A549 (cell line): Measurements from ENCODE around the gene TRMT61B. TPM values are rescaled to one million over a fixed set of nuclear protein-coding genes. Genes with fewer than 3 reads are reported as not detected.

ENCODE experiments used
- ATAC-seq, 2 experiments: fragments of 200-7000 bp in 1 of 2; fragments of >200 bp in 1 of 2; cut with Nextera tagmentation in 1 of 2; cut with Tn5 transposase in 1 of 2; 3 replicates each; pipeline versions ENCODE4 v1.8.0 to v1.9.1; 2018 to 2020; ENCODE audit warnings: mild to moderate bottlenecking in 1 of 2, moderate library complexity in 1 of 2
- CTCF ChIA-PET: fragments of 300-600 bp; sonication (Branson Sonifier 250); formaldehyde crosslinking; extraction: SDS; loops from one replicate; lab custom pipeline; 2021; ENCODE audit warnings: antibody characterized with exemption, inconsistent platforms; lab: Yijun Ruan, JAX
- POLR2A ChIA-PET: fragments of 350-600 bp; formaldehyde crosslinking; extraction: SDS; loops from one replicate; lab custom pipeline; 2021; ENCODE audit warnings: antibody characterized with exemption, inconsistent platforms; lab: Yijun Ruan, JAX
- DNase-seq, 2 experiments: peaks; one replicate each; pipeline versions ENCODE4 v3.0.0 to v3.0.0-alpha.2; 2011 to 2016; ENCODE audit warnings: low read depth in 1 of 2, low spot score in 1 of 2
- FAIRE-seq: peaks from 2 replicates; lab custom pipeline; 2011; peaks lifted over from hg19 to GRCh38; lab: Jason Lieb, UNC
- H3K27ac ChIP-seq, 2 experiments: fragments of >200 bp; sonication (Bioruptor Twin); formaldehyde crosslinking; 3 replicates each; pipeline ENCODE4 v1.5.1; 2016 to 2017
- H3K4me1 ChIP-seq: fragments of >200 bp; sonication (Bioruptor Twin); formaldehyde crosslinking; 3 replicates; pipeline ENCODE4 v1.6.1; 2016
- H3K4me2 ChIP-seq: fragments of >200 bp; sonication (Bioruptor Twin); formaldehyde crosslinking; 3 replicates; pipeline ENCODE4 v1.6.1; 2016
- H3K4me3 ChIP-seq: fragments of >200 bp; sonication (Bioruptor Twin); formaldehyde crosslinking; 3 replicates; pipeline ENCODE4 v1.5.1; 2016
- H3K9me3 ChIP-seq: fragments of >200 bp; sonication (Bioruptor Twin); formaldehyde crosslinking; 3 replicates; pipeline ENCODE4 v1.6.1; 2016
- BHLHE40 ChIP-seq: IDR thresholded peaks from 2 replicates; pipeline ENCODE4 v1.6.1; 2012; ENCODE audit warnings: low read depth, low read length, inconsistent platforms
- CBX8 ChIP-seq: fragments of 200-600 bp; sonication (generic); IDR thresholded peaks from 2 replicates; pipeline ENCODE4 v1.6.1; 2016
- EHF ChIP-seq: fragments of 250-450 bp; sonication (Bioruptor Pico); IDR thresholded peaks from 2 replicates; pipeline ENCODE4 v1.5.0; 2020; ENCODE audit warnings: mild to moderate bottlenecking
- ELK1 ChIP-seq: fragments of 150-350 bp; IDR thresholded peaks from 2 replicates; pipeline ENCODE4 v1.6.1; 2014; ENCODE audit warnings: low read depth, mild to moderate bottlenecking, low read length
- EP300 ChIP-seq, 2 experiments: fragments of >200 bp; sonication (Bioruptor Twin); formaldehyde crosslinking; IDR thresholded peaks; 2 replicates in 1 of 2; 3 replicates in 1 of 2; pipeline ENCODE4 v1.6.1; 2016 to 2017
- ESRRA ChIP-seq: fragments of 150-350 bp; IDR thresholded peaks from 2 replicates; pipeline ENCODE4 v1.6.1; 2014; ENCODE audit warnings: mild to moderate bottlenecking, low read length, borderline replicate concordance
- HDAC2 ChIP-seq: fragments of 200-600 bp; sonication (generic); IDR thresholded peaks from 2 replicates; pipeline ENCODE4 v1.6.1; 2016
- HES2 ChIP-seq: fragments of >200 bp; sonication (Bioruptor Twin); formaldehyde crosslinking; IDR thresholded peaks from 2 replicates; pipeline ENCODE4 v1.6.1; 2016
- HEYL ChIP-seq: fragments of 250-450 bp; sonication (Bioruptor Pico); IDR thresholded peaks from 2 replicates; pipeline ENCODE4 v1.8.0; 2021; ENCODE audit warnings: mild to moderate bottlenecking, moderate library complexity
- HOXB13 ChIP-seq: fragments of 250-450 bp; sonication (Bioruptor Pico); IDR thresholded peaks from 2 replicates; pipeline ENCODE4 v1.5.0; 2020; ENCODE audit warnings: low read depth, mild to moderate bottlenecking, moderate library complexity
- JUNB ChIP-seq: fragments of >200 bp; sonication (Bioruptor Twin); formaldehyde crosslinking; IDR thresholded peaks from 2 replicates; pipeline ENCODE4 v1.6.1; 2016
- KDM1A ChIP-seq: fragments of 200-600 bp; sonication (generic); IDR thresholded peaks from 2 replicates; pipeline ENCODE4 v1.6.1; 2016; ENCODE audit warnings: low read depth, mild to moderate bottlenecking
- KDM5A ChIP-seq: fragments of 200-600 bp; sonication (generic); IDR thresholded peaks from 2 replicates; pipeline ENCODE4 v1.6.1; 2016; ENCODE audit warnings: antibody characterized with exemption, mild to moderate bottlenecking
- MAFK ChIP-seq: fragments of 450-650 bp; IDR thresholded peaks from 2 replicates; pipeline ENCODE4 v1.6.1; 2014; ENCODE audit not compliant: partially characterized antibody
- MAZ ChIP-seq: fragments of 150-350 bp; IDR thresholded peaks from 2 replicates; pipeline ENCODE4 v1.6.1; 2014; ENCODE audit warnings: antibody characterized with exemption, low read depth, low read length, borderline replicate concordance
- MYC ChIP-seq: IDR thresholded peaks from 2 replicates; pipeline ENCODE4 v1.6.1; 2012; ENCODE audit warnings: mild to moderate bottlenecking, inconsistent platforms, low read length, improper control_type of control experiment, borderline replicate concordance
- NFE2L2 ChIP-seq: fragments of 150-350 bp; conservative IDR thresholded peaks from 2 replicates; pipeline ENCODE4 v1.6.1; 2014; ENCODE audit warnings: low read length
- NPAS2 ChIP-seq: fragments of 250-450 bp; sonication (Bioruptor Pico); IDR thresholded peaks from 2 replicates; pipeline ENCODE4 v1.8.0; 2022; ENCODE audit warnings: mild to moderate bottlenecking, moderate library complexity, borderline replicate concordance
- POLR2A ChIP-seq: IDR thresholded peaks from 2 replicates; pipeline ENCODE4 v1.6.1; 2012; ENCODE audit warnings: mild to moderate bottlenecking, low read length
- POLR2AphosphoS2 ChIP-seq: conservative IDR thresholded peaks from 2 replicates; pipeline ENCODE4 v1.6.1; 2012; ENCODE audit warnings: low read length, improper control_type of control experiment, inconsistent platforms
- RAD21 ChIP-seq, 2 experiments: fragments of >200 bp in 1 of 2; sonication (Bioruptor Twin) in 1 of 2; formaldehyde crosslinking in 1 of 2; IDR thresholded peaks in 1 of 2; conservative IDR thresholded peaks in 1 of 2; 2 replicates in 1 of 2; 3 replicates in 1 of 2; pipeline ENCODE4 v1.6.1; 2012 to 2018; ENCODE audit warnings: inconsistent platforms in 1 of 2
- RCOR1 ChIP-seq: fragments of 150-350 bp; IDR thresholded peaks from 2 replicates; pipeline ENCODE4 v1.6.1; 2014; ENCODE audit warnings: antibody characterized with exemption, low read length, low read depth
- REST ChIP-seq: fragments of 200-600 bp; sonication (generic); IDR thresholded peaks from 2 replicates; pipeline ENCODE4 v1.6.1; 2016; ENCODE audit warnings: antibody characterized with exemption, mild to moderate bottlenecking, moderate library complexity
- RFX5 ChIP-seq: fragments of 450-650 bp; IDR thresholded peaks from 2 replicates; pipeline ENCODE4 v1.7.1; 2014; ENCODE audit warnings: antibody characterized with exemption, mild to moderate bottlenecking, moderate library complexity
- TFCP2L1 ChIP-seq: fragments of 250-450 bp; sonication (Bioruptor Pico); IDR thresholded peaks from 2 replicates; pipeline ENCODE4 v1.5.0; 2021; ENCODE audit warnings: mild to moderate bottlenecking
- ZC3H11A ChIP-seq: fragments of 450-650 bp; IDR thresholded peaks from 2 replicates; pipeline ENCODE4 v1.6.1; 2014; ENCODE audit warnings: antibody characterized with exemption, mild to moderate bottlenecking
- ZFP36 ChIP-seq: fragments of 450-650 bp; IDR thresholded peaks from 2 replicates; pipeline ENCODE4 v1.6.1; 2014; ENCODE audit warnings: borderline replicate concordance; ENCODE audit not compliant: partially characterized antibody
- ZSCAN20 ChIP-seq: fragments of 250-450 bp; sonication (Bioruptor Pico); IDR thresholded peaks from 2 replicates; pipeline ENCODE4 v1.8.0; 2022; ENCODE audit warnings: mild to moderate bottlenecking, moderate library complexity
- WGBS: methylation state at CpG from one replicate; pipeline ENCODE4 v1.1.6; 2017; ENCODE audit errors: missing lambda C conversion rate; 5-methylcytosine and 5-hydroxymethylcytosine counted together
- polyA plus RNA-seq, 4 experiments: library from polyadenylated mRNA; depleted of rRNA in 3 of 4; stranded (reverse); fragments of >200 nt; fragmentation: RNase III in 1 of 4; extraction: RNeasy Plus Mini Kit Qiagen cat#74134 plus additional on column Dnase treatment in 1 of 4; gene quantifications; 2 replicates in 3 of 4; 3 replicates in 1 of 4; pipeline ENCODE4 v1.2.3, GENCODE V29; 2011 to 2017
- TF ChIP-seq, protein P1 (sequence below): IDR thresholded peaks from 2 replicates; pipeline ENCODE4 v1.6.1; 2012
- TF ChIP-seq, protein P2 (sequence below): fragments of 250-450 bp; sonication (Bioruptor Pico); IDR thresholded peaks from 2 replicates; pipeline ENCODE4 v1.5.0; 2020; ENCODE audit warnings: low read depth, mild to moderate bottlenecking, moderate library complexity

TRMT61B gene
- polyA plus RNA-seq, 2 of the 4 experiments (the other 2 are of a cell fraction) = 21.6 to 38.6 TPM

GRCh38 chr2:28809927-28810326, 60.2 kb downstream of the TRMT61B start:
- Histone ChIP-seq H3K4me3 (peak overlapping the region; percentile 43), H3K27ac (peak overlapping the region; percentile 74 to 85)
- no peak for FAIRE-seq
- POLR2A ChIA-PET = interaction anchor here (0.7 kb wide), 2 partner anchors 55 to 1106 kb away, joined by 5 read pairs; no protein-coding TSS in a partner anchor
- CTCF ChIA-PET = interaction anchor here (0.6 to 4.3 kb wide), 6 partner anchors 9 to 336 kb away, joined by 3 to 22 read pairs (median 9); no protein-coding TSS in a partner anchor
- peak in 1 of 2 experiments; percentile 7; a peak in 2 of 6 replicates for ATAC-seq
- TF ChIP-seq CBX8 = no peak
- no peak for TF ChIP-seq RFX5
- no peak for TF ChIP-seq NFE2L2
- TF ChIP-seq, protein P1, sequence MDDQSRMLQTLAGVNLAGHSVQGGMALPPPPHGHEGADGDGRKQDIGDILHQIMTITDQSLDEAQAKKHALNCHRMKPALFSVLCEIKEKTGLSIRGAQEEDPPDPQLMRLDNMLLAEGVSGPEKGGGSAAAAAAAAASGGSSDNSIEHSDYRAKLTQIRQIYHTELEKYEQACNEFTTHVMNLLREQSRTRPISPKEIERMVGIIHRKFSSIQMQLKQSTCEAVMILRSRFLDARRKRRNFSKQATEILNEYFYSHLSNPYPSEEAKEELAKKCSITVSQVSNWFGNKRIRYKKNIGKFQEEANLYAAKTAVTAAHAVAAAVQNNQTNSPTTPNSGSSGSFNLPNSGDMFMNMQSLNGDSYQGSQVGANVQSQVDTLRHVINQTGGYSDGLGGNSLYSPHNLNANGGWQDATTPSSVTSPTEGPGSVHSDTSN = no peak
- no peak for TF ChIP-seq HOXB13 (CRISPR knock-in tag)
- TF ChIP-seq RAD21 (conservative IDR thresholded peaks at IDR 0.05 in 1 of 2, IDR thresholded peaks at IDR 0.05 in 1 of 2) = no peak
- no peak for TF ChIP-seq HES2
- TF ChIP-seq, all 56 proteins: peak for 0
- H3K4me1 ChIP-seq = peaks cover 9% of the 10 kb centered on the region; the same call in 2 of the 3 replicates
- H3K9me3 ChIP-seq = no peaks in the 10 kb centered on the region
- WGBS = 93% methylated on average over 10 of the region's 10 CpGs
- H3K4me2 ChIP-seq = peak overlapping the region; percentile 79
- no peak for DNase-seq

- ATAC-seq (peak; percentile 35 to 52; a peak in 4 of 6 replicates), DNase-seq (peak in 1 of 2 experiments; percentile 63), FAIRE-seq (no peak)
- Histone ChIP-seq H3K27ac (peak overlapping the region; percentile 71 to 87), H3K4me2 (peak overlapping the region; percentile 54), H3K4me3 (no peak overlapping the region), H3K9me3 (no peaks in the 10 kb centered on the region), H3K4me1 (peaks cover 42% of the 10 kb centered on the region)
- ChIA-PET POLR2A (no interaction called here), CTCF (interaction anchor here (0.6 to 2.7 kb wide), 5 partner anchors 12 to 286 kb away, joined by 3 to 9 read pairs (median 3); no protein-coding TSS in a partner anchor)
- WGBS = 29% methylated on average over 4 of the region's 4 CpGs
- TF ChIP-seq MAZ (no peak), HEYL (CRISPR knock-in tag) (0 out of 2 replicates have a peak, but pooled peaks have one; percentile 59), EP300 (IDR thresholded peaks at IDR 0.05) (no peak), KDM1A (no peak), MYC (no peak), JUNB (no peak), HOXB13 (CRISPR knock-in tag) (peak; percentile 72; the same call in 1 of the 2 replicates), POLR2AphosphoS2 (no peak), RCOR1 (no peak), NPAS2 (CRISPR knock-in tag) (no peak), KDM5A (no peak), HDAC2 (no peak), ELK1 (no peak), MAFK (peak; percentile 97), ZC3H11A (no peak), CBX8 (no peak), TFCP2L1 (no peak), ESRRA (no peak), ZSCAN20 (CRISPR knock-in tag) (no peak; the same call in 1 of the 2 replicates), POLR2A (no peak), REST (no peak), EHF (no peak), BHLHE40 (no peak), ZFP36 (no peak)
- TF ChIP-seq, protein P2, sequence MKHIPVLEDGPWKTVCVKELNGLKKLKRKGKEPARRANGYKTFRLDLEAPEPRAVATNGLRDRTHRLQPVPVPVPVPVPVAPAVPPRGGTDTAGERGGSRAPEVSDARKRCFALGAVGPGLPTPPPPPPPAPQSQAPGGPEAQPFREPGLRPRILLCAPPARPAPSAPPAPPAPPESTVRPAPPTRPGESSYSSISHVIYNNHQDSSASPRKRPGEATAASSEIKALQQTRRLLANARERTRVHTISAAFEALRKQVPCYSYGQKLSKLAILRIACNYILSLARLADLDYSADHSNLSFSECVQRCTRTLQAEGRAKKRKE (CRISPR knock-in tag) = peak; percentile 38; the same call in 1 of the 2 replicates
- TF ChIP-seq, protein P1 = no peak
Measured at GRCh38 chr2:28802975-28803429, 67.1 kb downstream of the TRMT61B start.
